ENCODE results near the gene LSR.
"Not testable (repeated sequence)": the region's sequence is repeated elsewhere in the genome, so short reads cannot be mapped to it uniquely, and the experiment has no call there.

LSR gene

DNA sequence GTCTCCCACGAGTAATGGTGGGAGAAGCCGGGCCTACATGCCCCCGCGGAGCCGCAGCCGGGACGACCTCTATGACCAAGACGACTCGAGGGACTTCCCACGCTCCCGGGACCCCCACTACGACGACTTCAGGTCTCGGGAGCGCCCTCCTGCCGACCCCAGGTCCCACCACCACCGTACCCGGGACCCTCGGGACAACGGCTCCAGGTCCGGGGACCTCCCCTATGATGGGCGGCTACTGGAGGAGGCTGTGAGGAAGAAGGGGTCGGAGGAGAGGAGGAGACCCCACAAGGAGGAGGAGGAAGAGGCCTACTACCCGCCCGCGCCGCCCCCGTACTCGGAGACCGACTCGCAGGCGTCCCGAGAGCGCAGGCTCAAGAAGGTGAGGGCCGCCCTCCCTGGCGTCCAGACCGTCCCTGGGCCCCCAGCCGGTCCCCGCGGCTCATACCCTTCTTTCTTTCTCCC is 18.6 kb downstream of the LSR start:
- DNase-seq (ENCODE audit: low read depth in 2 of 2), result peak in 1 of 2 donors; percentile 55

GRCh38 chr19:35267818-35268535 is 19.2 kb downstream of the LSR start:
- DNase-seq (ENCODE audit: low read depth in 2 of 2), result peak in 1 of 2 donors; percentile 74

GRCh38 chr19:35268536-35269437 is 20.0 kb downstream of the LSR start, which contains the start of gene USF2:
TSS of gene USF2 (plus strand) at chr19:35268962. CDS start at chr19:35269102, 140 bp downstream.
- peak in 1 of 2 donors; percentile 55 for DNase-seq (ENCODE audit: low read depth in 2 of 2)

DNA sequence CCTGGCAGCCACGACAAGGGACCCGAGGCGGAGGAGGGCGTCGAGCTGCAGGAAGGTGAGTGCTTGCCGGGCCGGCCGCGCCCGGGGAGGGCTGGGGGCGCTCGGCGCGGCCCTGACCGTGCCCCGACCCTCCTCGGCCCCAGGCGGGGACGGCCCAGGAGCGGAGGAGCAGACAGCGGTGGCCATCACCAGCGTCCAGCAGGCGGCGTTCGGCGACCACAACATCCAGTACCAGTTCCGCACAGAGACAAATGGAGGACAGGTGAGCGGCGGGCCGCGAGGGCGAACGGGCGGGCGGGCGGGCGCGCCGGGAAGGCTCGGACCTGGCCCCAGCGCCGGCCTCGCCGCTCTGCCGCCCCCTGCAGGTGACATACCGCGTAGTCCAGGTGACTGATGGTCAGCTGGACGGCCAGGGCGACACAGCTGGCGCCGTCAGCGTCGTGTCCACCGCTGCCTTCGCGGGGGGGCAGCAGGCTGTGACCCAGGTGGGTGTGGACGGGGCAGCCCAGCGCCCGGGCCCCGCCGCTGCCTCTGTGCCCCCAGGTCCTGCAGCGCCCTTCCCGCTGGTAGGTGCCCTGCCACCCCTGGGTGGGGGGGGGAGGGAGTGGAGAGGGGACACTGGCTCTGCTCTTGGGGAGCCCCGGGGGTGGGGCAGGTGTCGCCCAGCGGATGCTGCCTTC is 20.8 kb downstream of the LSR start:
- peak; percentile 57 to 72 for DNase-seq (ENCODE audit: low read depth in 2 of 2)

- DNase-seq (ENCODE audit: low read depth in 2 of 2), result no peak
These were observed 21.6 kb downstream of the LSR start for GRCh38 chr19:35270381-35270811.

DNA sequence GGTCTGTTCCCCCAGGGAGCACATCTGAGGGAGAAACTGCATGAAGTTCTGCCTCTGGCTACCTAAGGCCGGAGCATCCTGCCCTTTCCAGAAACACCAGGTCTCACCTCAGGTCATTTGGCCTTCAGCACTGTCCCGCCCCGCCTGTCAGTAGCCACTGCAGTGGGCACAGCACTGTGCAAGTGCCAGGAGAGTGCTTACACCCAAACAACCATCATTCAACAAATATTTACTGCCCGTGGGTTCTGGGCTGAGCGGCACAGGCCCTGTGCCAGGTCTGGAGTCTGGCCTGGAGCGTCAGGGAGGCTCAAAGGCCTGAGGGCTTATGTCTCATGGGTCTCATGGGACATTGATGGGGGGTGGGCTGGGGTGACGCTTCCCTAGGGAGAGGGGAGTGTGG is 22.7 kb downstream of the LSR start:
- no peak for DNase-seq (ENCODE audit: low read depth in 2 of 2)

DNA sequence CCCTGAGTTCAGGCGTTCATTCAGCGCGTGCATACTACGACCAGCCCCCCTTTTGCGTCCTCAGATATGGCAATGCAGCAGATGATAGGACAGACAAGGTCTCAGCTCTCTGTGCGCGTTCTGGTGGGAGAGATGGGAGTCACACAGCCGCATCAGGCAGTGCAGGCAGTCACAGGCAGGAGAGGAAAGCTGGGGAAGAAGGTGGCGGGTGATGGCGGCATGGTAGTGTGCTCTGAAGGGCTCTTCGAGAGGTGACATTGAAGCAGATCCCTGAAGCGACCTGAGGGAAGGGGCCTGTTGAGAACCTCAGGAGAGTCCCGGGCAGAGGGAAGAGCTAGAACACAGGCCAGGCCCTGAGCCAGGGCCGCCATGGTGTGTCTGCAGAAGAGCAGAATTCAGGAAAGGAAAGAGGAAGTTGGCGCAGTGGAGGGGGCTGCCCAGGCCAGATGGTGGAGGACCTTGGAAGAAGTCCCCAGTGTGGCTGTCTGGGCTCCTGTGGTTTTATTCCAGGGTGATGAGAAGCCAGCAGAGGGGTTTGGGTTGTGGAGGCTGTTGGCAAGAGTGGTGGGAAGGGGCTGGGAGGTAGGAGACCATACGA is 23.4 kb downstream of the LSR start:
- no peak for DNase-seq (ENCODE audit: low read depth in 2 of 2)

DNA sequence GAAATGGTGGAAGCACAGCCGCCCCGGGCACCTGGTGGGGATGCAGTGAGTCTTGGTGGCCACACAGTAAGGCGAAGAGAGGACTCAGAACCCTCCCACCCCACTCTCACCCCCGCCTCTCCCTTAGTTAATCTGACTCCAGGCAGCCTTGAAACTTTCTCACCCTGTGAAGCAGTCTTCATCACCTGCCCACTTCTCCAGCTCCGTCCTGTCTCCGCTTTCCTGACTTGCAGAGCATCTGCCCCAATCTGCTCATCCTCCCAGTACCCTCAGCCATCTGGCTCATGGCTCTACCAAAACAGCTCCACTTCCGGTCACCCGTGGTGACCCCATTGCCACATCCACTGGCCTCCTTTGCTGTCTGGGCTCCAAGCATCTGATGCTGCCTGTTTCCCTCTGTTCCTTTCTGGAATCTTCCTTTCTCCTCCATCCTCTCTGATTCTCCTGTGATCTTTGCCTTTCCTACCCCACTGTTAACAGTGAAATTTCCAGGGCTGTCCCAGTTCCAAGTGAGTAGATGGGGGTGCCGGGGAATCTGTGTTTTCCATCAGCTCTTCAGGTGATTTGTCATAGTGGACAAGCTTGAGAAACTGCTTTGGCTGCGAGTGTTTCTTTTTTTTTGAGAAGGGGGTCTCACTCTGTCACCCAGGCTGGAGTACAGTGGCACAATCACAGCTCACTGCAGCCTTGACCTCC is 24.3 kb downstream of the LSR start:
- DNase-seq (ENCODE audit: low read depth in 2 of 2), result no peak

DNA sequence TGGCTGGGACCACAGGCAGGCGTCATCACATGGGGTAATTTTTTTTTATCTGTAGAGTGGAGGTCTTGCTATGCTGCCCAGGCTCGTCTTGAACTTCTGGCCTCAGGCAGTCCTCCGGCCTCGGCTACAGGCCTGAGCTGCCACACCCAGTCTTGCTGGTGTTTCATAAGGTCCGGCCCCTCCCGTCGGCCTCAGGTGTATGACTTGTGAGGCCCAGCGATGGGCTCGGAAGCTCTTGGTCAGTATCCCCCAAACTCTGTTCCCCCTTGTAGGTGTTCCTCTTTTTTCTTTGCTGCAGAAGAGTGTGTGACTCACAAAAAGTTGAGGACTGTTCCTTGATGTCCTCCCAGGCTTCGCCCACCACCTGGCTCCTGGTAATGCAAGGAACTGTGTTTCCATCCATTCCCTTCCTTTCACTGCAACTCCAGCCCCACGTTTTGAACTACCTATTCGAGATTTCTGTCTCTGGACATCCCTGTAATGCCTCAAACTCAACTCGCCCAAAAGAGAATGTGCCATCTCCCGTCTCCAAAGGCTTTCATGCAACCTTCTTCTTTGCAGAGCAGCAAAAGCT is 25.0 kb downstream of the LSR start:
- DNase-seq (ENCODE audit: low read depth in 2 of 2), result no peak

- no peak for DNase-seq (ENCODE audit: low read depth in 2 of 2)
These were observed 25.5 kb downstream of the LSR start for GRCh38 chr19:35274323-35274722.

GRCh38 chr19:35276706-35277281 is 28.0 kb downstream of the LSR start:
- no peak for DNase-seq (ENCODE audit: low read depth in 2 of 2)

DNA sequence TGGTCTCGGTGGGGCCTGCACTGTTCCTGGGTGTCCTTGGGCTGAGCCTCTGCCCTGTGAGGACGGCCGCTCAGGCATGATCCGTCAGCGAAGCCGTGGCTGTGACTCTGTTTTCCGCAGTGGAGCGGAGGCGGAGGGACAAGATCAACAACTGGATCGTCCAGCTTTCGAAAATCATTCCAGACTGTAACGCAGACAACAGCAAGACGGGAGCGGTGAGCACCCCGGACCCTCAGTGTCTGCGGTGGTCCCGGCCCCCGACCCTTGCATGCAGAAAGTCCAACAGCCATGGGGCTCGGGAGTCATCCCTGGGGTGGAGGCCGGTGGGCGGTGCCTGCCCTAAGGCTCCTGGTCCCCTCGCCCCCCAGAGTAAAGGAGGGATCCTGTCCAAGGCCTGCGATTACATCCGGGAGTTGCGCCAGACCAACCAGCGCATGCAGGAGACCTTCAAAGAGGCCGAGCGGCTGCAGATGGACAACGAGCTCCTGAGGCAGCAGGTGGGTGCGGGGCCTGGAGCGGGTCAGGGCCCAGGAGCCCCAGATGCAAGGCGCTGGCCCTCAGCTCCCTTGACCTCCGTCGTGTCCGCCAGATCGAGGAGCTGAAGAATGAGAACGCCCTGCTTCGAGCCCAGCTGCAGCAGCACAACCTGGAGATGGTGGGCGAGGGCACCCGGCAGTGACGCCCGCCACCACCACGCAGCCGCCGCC is 29.9 kb downstream of the LSR start:
- DNase-seq (ENCODE audit: low read depth in 2 of 2), result no peak

- no peak for DNase-seq (ENCODE audit: low read depth in 2 of 2)
These were observed 30.6 kb downstream of the LSR start for GRCh38 chr19:35279374-35279773.

GRCh38 chr19:35279985-35280821 is 31.4 kb downstream of the LSR start:
- no peak for DNase-seq (ENCODE audit: low read depth in 2 of 2)

GRCh38 chr19:35281303-35281702 is 32.5 kb downstream of the LSR start:
- DNase-seq (ENCODE audit: low read depth in 2 of 2), result no peak

DNA sequence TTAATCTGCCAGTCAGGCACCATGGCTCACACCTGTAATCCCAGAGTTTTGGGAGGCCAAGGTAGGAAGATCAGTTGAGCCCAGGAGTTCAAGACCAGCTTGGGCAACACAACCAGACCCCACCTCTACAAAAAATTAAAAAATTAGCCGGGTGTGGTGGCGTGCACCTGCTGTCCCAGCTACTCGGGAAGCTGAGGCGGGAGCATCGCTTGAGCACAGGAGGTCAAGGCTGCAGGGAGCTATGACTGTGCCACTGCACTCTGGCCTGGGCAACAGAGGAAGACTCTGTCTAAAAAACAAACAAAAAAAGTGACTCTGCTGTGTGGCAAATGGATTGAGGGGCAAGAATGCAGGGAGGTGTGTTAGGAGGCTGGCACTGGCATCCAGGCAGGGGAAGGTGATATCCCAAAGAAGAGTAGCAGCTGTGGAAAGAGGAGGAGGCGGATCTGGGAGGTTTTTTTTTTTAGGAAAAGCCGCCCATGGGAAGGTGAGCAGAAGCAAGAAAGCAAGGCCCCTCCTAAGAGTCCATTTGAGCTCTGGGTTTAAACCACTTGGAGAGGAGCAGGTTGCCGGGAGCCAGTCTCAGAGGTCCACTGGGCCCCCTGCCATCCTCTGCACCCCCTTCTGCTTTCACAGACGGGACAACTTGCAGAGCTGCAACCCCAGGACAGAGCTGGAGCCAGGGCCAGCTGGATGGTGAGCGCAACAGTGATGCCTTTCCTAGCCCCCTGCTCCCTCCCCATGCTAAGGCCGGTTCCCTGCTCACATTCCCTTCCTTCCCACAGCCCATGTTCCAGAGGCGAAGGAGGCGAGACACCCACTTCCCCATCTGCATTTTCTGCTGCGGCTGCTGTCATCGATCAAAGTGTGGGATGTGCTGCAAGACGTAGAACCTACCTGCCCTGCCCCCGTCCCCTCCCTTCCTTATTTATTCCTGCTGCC is 35.6 kb downstream of the LSR start:
- DNase-seq (ENCODE audit: low read depth in 2 of 2), result no peak

- DNase-seq (ENCODE audit: low read depth in 2 of 2), result no peak
These were observed 36.3 kb downstream of the LSR start for GRCh38 chr19:35285095-35285449.

DNA sequence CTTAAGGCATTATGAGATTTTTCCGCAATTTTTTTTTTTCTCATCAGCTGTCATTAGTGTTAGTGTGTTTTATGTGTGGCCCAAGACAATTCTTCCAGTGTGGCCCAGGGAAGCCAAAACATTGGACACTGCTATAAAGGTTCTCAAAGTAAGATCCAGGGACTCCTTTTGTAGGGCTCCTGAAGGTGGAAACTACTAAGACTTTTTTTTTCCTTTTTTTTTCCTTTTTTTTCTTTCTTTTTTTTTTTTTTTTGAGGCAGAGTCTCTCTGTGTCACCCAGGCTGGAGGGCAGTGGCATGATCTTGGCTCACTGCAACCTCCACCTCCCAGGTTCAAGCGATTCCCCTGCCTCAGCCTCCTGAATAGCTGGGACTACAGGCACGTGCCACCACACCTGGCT is 36.7 kb downstream of the LSR start:
- not testable (repeated sequence) for DNase-seq (ENCODE audit: low read depth in 2 of 2)

Data from stimulated activated CD8-positive, alpha-beta memory T cell treated with anti-CD3 and anti-CD28 coated beads, Interleukin-7, amount 100 ng/mL, for 4 hours (primary cell).